ENCODE results near the gene IL36B.
"Not testable (repeated sequence)": the region's sequence is repeated elsewhere in the genome, so short reads cannot be mapped to it uniquely, and the experiment has no call there.

Gene IL36B

GRCh38 chr2:113052396-113052917 is at the start of gene IL36B:
IL36B (minus strand) TSS chr2:113052867.
- DNase-seq (ENCODE audit: low read depth, low spot score) = no peak
- peak within 1 kb of the TSS; percentile 49 for H3K27ac ChIP-seq

GRCh38 chr2:113102133-113102532 is 49.5 kb upstream of the IL36B start:
- no peak for DNase-seq (ENCODE audit: low read depth, low spot score)

GRCh38 chr2:113098532-113098931 is 45.9 kb upstream of the IL36B start:
- H3K27ac ChIP-seq = peak overlapping the region; percentile 13
- DNase-seq (ENCODE audit: low read depth, low spot score) = no peak

More at GRCh38 chr2:113102133-113102532, 49.5 kb upstream of the IL36B start:
- H3K27ac ChIP-seq = peak overlapping the region; percentile 35

GRCh38 chr2:113098041-113098440 is 45.4 kb upstream of the IL36B start:
- no peak for DNase-seq (ENCODE audit: low read depth, low spot score)
- H3K27ac ChIP-seq = peak overlapping the region; percentile 13

GRCh38 chr2:113096842-113097618 is 44.4 kb upstream of the IL36B start:
- DNase-seq (ENCODE audit: low read depth, low spot score); H3K27ac ChIP-seq: not testable (repeated sequence)

GRCh38 chr2:113096306-113096705 is 43.6 kb upstream of the IL36B start:
- H3K27ac ChIP-seq; DNase-seq (ENCODE audit: low read depth, low spot score): not testable (repeated sequence)

GRCh38 chr2:113093613-113093977 is 40.9 kb upstream of the IL36B start:
- no peak overlapping the region for H3K27ac ChIP-seq
- no peak for DNase-seq (ENCODE audit: low read depth, low spot score)

GRCh38 chr2:113092864-113093612 is 40.4 kb upstream of the IL36B start:
- no peak for DNase-seq (ENCODE audit: low read depth, low spot score)
- no peak overlapping the region for H3K27ac ChIP-seq

- no peak for DNase-seq (ENCODE audit: low read depth, low spot score)
- no peak overlapping the region for H3K27ac ChIP-seq
Observed at GRCh38 chr2:113091231-113091896, 38.7 kb upstream of the IL36B start.

- no peak for DNase-seq (ENCODE audit: low read depth, low spot score)
- no peak overlapping the region for H3K27ac ChIP-seq
Observed at GRCh38 chr2:113089916-113090315, 37.2 kb upstream of the IL36B start.

GRCh38 chr2:113088213-113088992 is 35.7 kb upstream of the IL36B start:
- no peak overlapping the region for H3K27ac ChIP-seq
- DNase-seq (ENCODE audit: low read depth, low spot score) = no peak

- H3K27ac ChIP-seq = peak overlapping the region; percentile 66
- peak; percentile 75 for DNase-seq (ENCODE audit: low read depth, low spot score)
Observed at GRCh38 chr2:113085542-113085941, 32.9 kb upstream of the IL36B start.

- peak overlapping the region; percentile 66 for H3K27ac ChIP-seq
- DNase-seq (ENCODE audit: low read depth, low spot score) = no peak
Observed at GRCh38 chr2:113084249-113085000, 31.8 kb upstream of the IL36B start.

GRCh38 chr2:113083296-113083695 is 30.6 kb upstream of the IL36B start:
- H3K27ac ChIP-seq = no peak overlapping the region
- DNase-seq (ENCODE audit: low read depth, low spot score) = no peak

GRCh38 chr2:113081488-113082210 is 29.0 kb upstream of the IL36B start:
- peak overlapping the region; percentile 18 for H3K27ac ChIP-seq
- DNase-seq (ENCODE audit: low read depth, low spot score) = no peak

- H3K27ac ChIP-seq = peak overlapping the region; percentile 99
- DNase-seq (ENCODE audit: low read depth, low spot score) = no peak
Observed at GRCh38 chr2:113080134-113080533, 27.5 kb upstream of the IL36B start.

GRCh38 chr2:113079131-113079530 is 26.5 kb upstream of the IL36B start:
- no peak for DNase-seq (ENCODE audit: low read depth, low spot score)
- peak overlapping the region; percentile 99 for H3K27ac ChIP-seq

GRCh38 chr2:113078350-113078839 is 25.7 kb upstream of the IL36B start:
- peak overlapping the region; percentile 99 for H3K27ac ChIP-seq
- peak; percentile 98 for DNase-seq (ENCODE audit: low read depth, low spot score)
